K562 (cell line): ENCODE data around the gene EID2. TPM values are rescaled to one million over a fixed set of nuclear protein-coding genes. Genes with fewer than 3 reads are reported as not detected.

Experiments used
- BMI1 ChIP-seq: fragments of 150-350 bp; IDR thresholded peaks from 2 replicates; pipeline ENCODE4 v1.6.1; 2014; ENCODE audit warnings: low read length
- CREB3L1 ChIP-seq: fragments of 450-650 bp; IDR thresholded peaks from 2 replicates; pipeline ENCODE4 v1.6.1; 2014; ENCODE audit warnings: low read depth, mild to moderate bottlenecking, moderate library complexity, borderline replicate concordance
- CTCF ChIP-seq, 3 experiments: IDR thresholded peaks in 2 of 3; conservative IDR thresholded peaks in 1 of 3; 2 replicates each; pipeline ENCODE4 v1.5.1; 2011 to 2012; ENCODE audit warnings: low read length in 3 of 3, mild to moderate bottlenecking in 3 of 3, control low read depth in 2 of 3, improper control_type of control experiment in 1 of 3, inconsistent platforms in 1 of 3, low read depth in 1 of 3, mixed read lengths in 1 of 3, moderate library complexity in 1 of 3; ENCODE audit not compliant: insufficient read depth in 2 of 3
- DEAF1 ChIP-seq: fragments of 450-650 bp; formaldehyde crosslinking; IDR thresholded peaks from 2 replicates; pipeline ENCODE4 v1.4.0; 2020; ENCODE audit warnings: mild to moderate bottlenecking, moderate library complexity
- DIDO1 ChIP-seq: fragments of 450-650 bp; IDR thresholded peaks from 2 replicates; pipeline ENCODE4 v1.6.1; 2016; ENCODE audit warnings: low read depth, missing biosample characterization, missing genetic modification characterization
- ETS1 ChIP-seq: conservative IDR thresholded peaks from 2 replicates; pipeline ENCODE4 v1.6.1; 2011; ENCODE audit warnings: low read depth, mild to moderate bottlenecking, low read length; ENCODE audit not compliant: control insufficient read depth
- NRF1 ChIP-seq, 2 experiments: fragments of 450-650 bp; IDR thresholded peaks in 1 of 2; conservative IDR thresholded peaks in 1 of 2; 2 replicates each; pipeline ENCODE4 v1.6.1; 2014; ENCODE audit warnings: mild to moderate bottlenecking in 2 of 2
- PHF21A ChIP-seq: fragments of 450-650 bp; IDR thresholded peaks from 2 replicates; pipeline ENCODE4 v1.6.1; 2017; ENCODE audit warnings: low read depth, borderline replicate concordance
- RAD21 ChIP-seq, 2 experiments: fragments of 250-450 bp in 1 of 2; fragments of 450-650 bp in 1 of 2; sonication (Bioruptor Pico) in 1 of 2; formaldehyde crosslinking in 1 of 2; IDR thresholded peaks in 1 of 2; conservative IDR thresholded peaks in 1 of 2; 2 replicates each; pipeline versions ENCODE4 v1.4.0 to v1.8.0; 2020 to 2022; ENCODE audit warnings: mild to moderate bottlenecking in 2 of 2, moderate library complexity in 1 of 2
- SNRNP70 ChIP-seq: fragments of 200-400 bp; formaldehyde crosslinking; optimal IDR thresholded peaks from 2 replicates; pipeline ENCODE3; 2017; ENCODE audit warnings: low read depth, low read length
- SREBF1 ChIP-seq: fragments of 150-350 bp; IDR thresholded peaks from 2 replicates; pipeline ENCODE4 v1.6.1; 2014; ENCODE audit warnings: antibody characterized with exemption, low read depth, low read length, borderline replicate concordance
- TEAD1 ChIP-seq, 2 experiments: fragments of 450-650 bp in 1 of 2; sonication (generic) in 1 of 2; formaldehyde crosslinking; IDR thresholded peaks; 2 replicates each; pipeline versions ENCODE4 v1.4.0 to v1.8.0; 2020 to 2022; ENCODE audit warnings: mild to moderate bottlenecking in 2 of 2, missing genetic modification reagents in 1 of 2
- VEZF1 ChIP-seq: fragments of 200-800 bp; sonication (Bioruptor generic); IDR thresholded peaks from 2 replicates; pipeline ENCODE4 v1.6.1; 2017; ENCODE audit warnings: missing genetic modification characterization, missing compliant biosample characterization
- ZBED1 ChIP-seq: IDR thresholded peaks from 2 replicates; pipeline ENCODE4 v1.6.1; 2014
- ZNF140 ChIP-seq: fragments of 250-450 bp; sonication (Bioruptor Pico); IDR thresholded peaks from 2 replicates; pipeline ENCODE4 v1.8.0; 2021; ENCODE audit warnings: moderate library complexity, mild to moderate bottlenecking, inconsistent platforms
- ZNF263 ChIP-seq: sonication (generic); formaldehyde crosslinking; IDR thresholded peaks from 2 replicates; pipeline ENCODE4 v1.8.0; 2022; ENCODE audit warnings: mild to moderate bottlenecking, missing genetic modification reagents, borderline replicate concordance
- ZNF431 ChIP-seq: sonication (generic); formaldehyde crosslinking; IDR thresholded peaks from 2 replicates; pipeline ENCODE4 v1.8.0; 2022; ENCODE audit warnings: mild to moderate bottlenecking, missing genetic modification reagents
- ZNF830 ChIP-seq: fragments of 250-450 bp; sonication (Bioruptor Pico); IDR thresholded peaks from 2 replicates; pipeline ENCODE4 v1.5.0; 2021; ENCODE audit warnings: mild to moderate bottlenecking
- polyA plus RNA-seq, 8 experiments: library from polyadenylated mRNA; depleted of rRNA in 4 of 8; stranded (reverse) in 5 of 8; unstranded in 3 of 8; fragments of >200 nt; fragmentation: Nextera tagmentation in 2 of 8; fragmentation: Illumina TruSeq in 1 of 8; extraction: Ambion mirVana in 2 of 8; extraction: Trizol in 1 of 8; gene quantifications; 2 replicates each; pipeline versions ENCODE4 v1.2.1 to v1.2.3, GENCODE V29; 2011 to 2014; ENCODE audit warnings: inconsistent platforms in 1 of 8, missing spikeins in 1 of 8
- total RNA-seq, 7 experiments: library from RNA; depleted of rRNA in 6 of 7; stranded (reverse); fragments of >200 nt in 6 of 7; fragmentation: Illumina TruSeq in 2 of 7; extraction: Trizol in 2 of 7; gene quantifications; 2 replicates each; pipeline versions ENCODE4 v1.2.1 to v1.2.3, GENCODE V29; 2011 to 2021; ENCODE audit warnings: low replicate concordance in 1 of 7

The EID2 gene
- total and polyA plus RNA-seq, 9 of the 15 experiments (the other 6 are each of a cell fraction or from before 2014, with no cell fraction given), result 2.5 to 18.5 (median 11.3) TPM

- TF ChIP-seq DEAF1 (CRISPR knock-in tag) (no peak), RAD21 (CRISPR knock-in tag; conservative IDR thresholded peaks at IDR 0.05 in 1 of 2, IDR thresholded peaks at IDR 0.05 in 1 of 2) (peak; percentile 46 to 68), CREB3L1 (peak; percentile 45; the same call in 1 of the 2 replicates), ZNF140 (no peak), SNRNP70 (no peak), ZNF263 (CRISPR knock-in tag) (no peak), TEAD1 (CRISPR knock-in tag; IDR thresholded peaks at IDR 0.05) (no peak; a peak in 1 of 4 replicates), VEZF1 (CRISPR knock-in tag) (no peak), BMI1 (no peak), SREBF1 (no peak), CTCF (IDR thresholded peaks at IDR 0.05 in 2 of 3, conservative IDR thresholded peaks at IDR 0.05 in 1 of 3; ENCODE audit: insufficient read depth in 2 of 3, low read depth in 1 of 3, low read length in 3 of 3) (peak; percentile 81 to 91 (median 91)), ZBED1 (peak; percentile 58; the same call in 1 of the 2 replicates), PHF21A (no peak), ETS1 (no peak), NRF1 (conservative IDR thresholded peaks at IDR 0.05 in 1 of 2, IDR thresholded peaks at IDR 0.05 in 1 of 2) (peak; percentile 99), ZNF431 (CRISPR knock-in tag) (peak; percentile 8; the same call in 1 of the 2 replicates), DIDO1 (tag) (no peak), ZNF830 (CRISPR knock-in tag) (no peak)
Measured at GRCh38 chr19:39539518-39540332, at the start of gene EID2 (continued).
